OCI-LY3 (cell line): ENCODE results near the gene CUL9.

ENCODE experiments used
- H2AFZ ChIP-seq: fragments of 200-600, 300-600 bp; shearing (Covaris generic); 2 replicates; pipeline ENCODE4 v1.6.0; 2014; ENCODE audit warnings: antibody characterized with exemption, low read depth, low read length
- H3K27ac ChIP-seq: fragments of 200-600, 300-600 bp; sonication (generic); 2 replicates; pipeline ENCODE4 v1.5.1; 2014; ENCODE audit warnings: mild to moderate bottlenecking, low read length, moderate library complexity, mixed read lengths
- H3K27me3 ChIP-seq: fragments of 200-600, 300-600 bp; sonication (generic); 2 replicates; pipeline ENCODE4 v1.6.1; 2014; ENCODE audit warnings: low read depth, low read length, mixed read lengths
- H3K36me3 ChIP-seq: fragments of 200-600, 300-600 bp; sonication (generic); replicated peaks from 2 replicates; pipeline ENCODE3; 2014; ENCODE audit warnings: low read depth, low read length, mixed read lengths
- H3K4me1 ChIP-seq: fragments of 300-600, 200-600 bp; sonication (generic); 2 replicates; pipeline ENCODE4 v1.6.1; 2014; ENCODE audit warnings: low read length, mixed read lengths
- H3K4me2 ChIP-seq: fragments of 200-600, 300-600 bp; sonication (generic); 2 replicates; pipeline ENCODE4 v1.6.1; 2014; ENCODE audit warnings: low read length, mixed read lengths
- H3K4me3 ChIP-seq: fragments of 300-600, 200-600 bp; sonication (generic); 2 replicates; pipeline ENCODE4 v1.5.1; 2014; ENCODE audit warnings: antibody characterized with exemption, mild to moderate bottlenecking, low read length, moderate library complexity
- H3K79me2 ChIP-seq: fragments of 300-600, 200-600 bp; shearing (Covaris generic); 2 replicates; pipeline ENCODE4 v1.6.1; 2014; ENCODE audit warnings: mild to moderate bottlenecking, low read length, mixed read lengths
- H3K9ac ChIP-seq: fragments of 300-600, 200-600 bp; shearing (Covaris generic); 2 replicates; pipeline ENCODE4 v1.6.0; 2014; ENCODE audit warnings: mild to moderate bottlenecking, low read length, moderate library complexity
- H3K9me3 ChIP-seq: fragments of 200-600, 300-600 bp; shearing (Covaris generic); 2 replicates; pipeline ENCODE4 v1.6.1; 2014; ENCODE audit warnings: low read length, mixed read lengths; ENCODE audit not compliant: insufficient read depth
- H4K20me1 ChIP-seq: fragments of 200-600, 300-600 bp; sonication (generic); 2 replicates; pipeline ENCODE4 v1.6.1; 2016; ENCODE audit warnings: low read length, mixed read lengths; ENCODE audit not compliant: insufficient read depth
- EZH2phosphoT487 ChIP-seq: fragments of 200-600 bp; shearing (Covaris generic); IDR thresholded peaks from 2 replicates; pipeline ENCODE4 v1.6.1; 2018; ENCODE audit warnings: antibody characterized with exemption, mixed run types, low read depth
- TF ChIP-seq, protein P1 (sequence below): fragments of 200-600, 300-600 bp; sonication (generic); IDR thresholded peaks from 2 replicates; pipeline ENCODE4 v1.5.1; 2014; ENCODE audit warnings: antibody characterized with exemption, low read length, low read depth

The CUL9 gene

DNA sequence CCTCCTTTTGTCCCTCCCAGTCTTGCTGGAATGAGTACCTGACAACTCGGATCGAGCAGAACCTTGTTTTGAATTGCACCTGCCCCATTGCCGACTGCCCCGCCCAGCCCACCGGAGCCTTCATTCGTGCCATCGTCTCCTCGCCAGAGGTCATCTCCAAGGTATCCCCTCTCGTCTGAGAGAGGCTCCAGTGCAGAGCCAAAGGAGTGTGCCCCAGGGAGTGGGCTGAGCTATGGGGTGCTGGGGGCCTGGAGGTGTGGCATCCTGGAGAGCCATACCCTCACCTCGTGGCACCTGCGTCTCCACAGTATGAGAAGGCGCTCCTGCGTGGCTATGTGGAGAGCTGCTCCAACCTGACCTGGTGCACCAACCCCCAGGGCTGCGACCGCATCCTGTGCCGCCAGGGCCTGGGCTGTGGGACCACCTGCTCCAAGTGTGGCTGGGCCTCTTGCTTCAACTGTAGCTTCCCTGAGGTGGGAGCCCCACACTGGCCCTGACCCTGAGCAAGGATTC lies 38.5 kb downstream of the CUL9 start:
- no peak overlapping the region for H3K9ac ChIP-seq
- TF ChIP-seq EZH2phosphoT487, result no peak
- TF ChIP-seq, protein P1, sequence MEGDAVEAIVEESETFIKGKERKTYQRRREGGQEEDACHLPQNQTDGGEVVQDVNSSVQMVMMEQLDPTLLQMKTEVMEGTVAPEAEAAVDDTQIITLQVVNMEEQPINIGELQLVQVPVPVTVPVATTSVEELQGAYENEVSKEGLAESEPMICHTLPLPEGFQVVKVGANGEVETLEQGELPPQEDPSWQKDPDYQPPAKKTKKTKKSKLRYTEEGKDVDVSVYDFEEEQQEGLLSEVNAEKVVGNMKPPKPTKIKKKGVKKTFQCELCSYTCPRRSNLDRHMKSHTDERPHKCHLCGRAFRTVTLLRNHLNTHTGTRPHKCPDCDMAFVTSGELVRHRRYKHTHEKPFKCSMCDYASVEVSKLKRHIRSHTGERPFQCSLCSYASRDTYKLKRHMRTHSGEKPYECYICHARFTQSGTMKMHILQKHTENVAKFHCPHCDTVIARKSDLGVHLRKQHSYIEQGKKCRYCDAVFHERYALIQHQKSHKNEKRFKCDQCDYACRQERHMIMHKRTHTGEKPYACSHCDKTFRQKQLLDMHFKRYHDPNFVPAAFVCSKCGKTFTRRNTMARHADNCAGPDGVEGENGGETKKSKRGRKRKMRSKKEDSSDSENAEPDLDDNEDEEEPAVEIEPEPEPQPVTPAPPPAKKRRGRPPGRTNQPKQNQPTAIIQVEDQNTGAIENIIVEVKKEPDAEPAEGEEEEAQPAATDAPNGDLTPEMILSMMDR, result no peak
- no peak overlapping the region for H3K27ac ChIP-seq

DNA sequence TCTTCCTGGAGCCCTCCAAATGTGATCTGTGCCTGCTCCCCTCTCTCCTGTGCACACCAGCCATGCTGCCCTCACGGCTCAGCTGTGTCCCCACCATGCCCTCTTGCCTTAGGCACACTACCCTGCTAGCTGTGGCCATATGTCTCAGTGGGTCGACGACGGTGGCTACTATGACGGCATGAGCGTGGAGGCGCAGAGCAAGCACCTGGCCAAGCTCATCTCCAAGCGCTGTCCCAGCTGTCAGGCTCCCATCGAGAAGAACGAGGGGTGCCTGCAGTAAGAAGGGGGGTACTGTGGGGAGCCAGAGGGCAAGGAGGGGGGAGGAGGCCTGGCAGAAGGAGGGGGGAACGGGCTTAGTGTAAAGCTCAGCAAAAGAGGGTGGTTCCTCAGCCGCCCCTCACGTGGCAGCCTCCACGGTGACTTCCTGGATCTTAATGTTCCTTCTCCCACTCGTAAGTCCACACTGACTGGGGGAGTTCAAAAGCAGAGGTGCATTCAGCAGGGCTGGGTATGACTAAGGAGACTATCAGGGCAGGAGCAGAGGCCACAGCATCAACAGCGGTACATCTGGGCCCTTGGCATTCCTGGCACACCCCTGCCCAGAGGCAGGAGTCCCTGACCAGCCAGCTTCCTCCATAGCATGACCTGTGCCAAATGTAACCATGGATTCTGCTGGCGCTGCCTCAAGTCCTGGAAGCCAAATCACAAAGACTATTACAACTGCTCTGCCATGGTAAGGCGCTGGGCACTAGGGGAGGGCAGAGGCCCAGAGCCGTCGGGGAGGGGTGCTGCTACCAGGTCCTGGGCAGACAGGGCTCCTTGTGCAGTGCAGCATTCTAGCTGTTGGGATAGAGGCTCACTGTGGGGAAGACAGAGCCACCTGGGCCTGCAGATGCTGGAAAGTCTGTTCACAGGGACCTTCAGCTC lies 39.3 kb downstream of the CUL9 start:
- Histone ChIP-seq H2AFZ (no peak overlapping the region), H3K36me3 (peaks cover 59% of the 10 kb centered on the region), H3K9me3 (no peaks in the 10 kb centered on the region), H3K4me2 (no peak overlapping the region), H3K27ac (no peak overlapping the region), H4K20me1 (no peaks in the 10 kb centered on the region), H3K4me1 (peaks cover 26% of the 10 kb centered on the region), H3K4me3 (no peak overlapping the region), H3K9ac (no peak overlapping the region), H3K79me2 (peaks cover 19% of the 10 kb centered on the region), H3K27me3 (no peaks in the 10 kb centered on the region)
- no peak for TF ChIP-seq EZH2phosphoT487
- TF ChIP-seq, protein P1, result no peak

More for the DNA sequence above, 38.5 kb downstream of the CUL9 start:
- Histone ChIP-seq H3K36me3 (peaks cover 51% of the 10 kb centered on the region), H4K20me1 (no peaks in the 10 kb centered on the region), H2AFZ (no peak overlapping the region), H3K79me2 (peaks cover 11% of the 10 kb centered on the region), H3K4me3 (no peak overlapping the region), H3K9me3 (no peaks in the 10 kb centered on the region), H3K27me3 (no peaks in the 10 kb centered on the region), H3K4me1 (peaks cover 24% of the 10 kb centered on the region), H3K4me2 (no peak overlapping the region)

DNA sequence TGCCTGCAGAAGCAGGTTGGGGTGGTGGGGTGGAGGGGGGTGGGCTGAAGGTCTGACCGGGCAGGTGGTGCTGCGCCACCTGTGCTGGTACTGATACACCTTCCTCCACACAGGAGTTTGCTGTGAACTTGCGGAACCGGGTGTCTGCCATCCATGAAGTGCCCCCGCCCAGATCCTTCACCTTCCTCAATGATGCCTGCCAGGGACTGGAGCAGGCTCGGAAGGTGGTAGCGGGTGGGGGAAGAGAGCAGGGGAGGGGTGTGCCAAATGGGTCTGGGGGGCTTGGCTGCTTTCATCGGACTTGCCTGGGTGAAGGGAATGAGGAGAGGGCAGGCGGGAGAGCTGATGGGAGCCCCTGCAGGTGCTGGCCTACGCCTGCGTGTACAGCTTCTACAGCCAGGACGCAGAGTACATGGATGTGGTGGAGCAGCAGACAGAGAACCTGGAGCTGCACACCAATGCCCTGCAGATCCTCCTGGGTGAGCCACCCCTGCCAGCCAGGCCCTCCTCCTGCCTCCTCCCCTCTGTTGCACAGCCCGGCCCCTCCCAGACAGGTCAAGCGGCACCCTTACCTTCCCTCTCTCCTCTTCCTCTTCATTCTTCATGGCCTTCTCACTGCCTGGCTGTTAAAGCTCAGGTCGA lies 40.5 kb downstream of the CUL9 start:
- Histone ChIP-seq H3K4me2 (no peak overlapping the region), H3K9me3 (no peaks in the 10 kb centered on the region), H3K9ac (no peak overlapping the region), H3K79me2 (peaks cover 29% of the 10 kb centered on the region), H4K20me1 (no peaks in the 10 kb centered on the region), H3K4me3 (no peak overlapping the region), H2AFZ (no peak overlapping the region), H3K27ac (no peak overlapping the region), H3K27me3 (no peaks in the 10 kb centered on the region), H3K4me1 (peaks cover 26% of the 10 kb centered on the region), H3K36me3 (peaks cover 57% of the 10 kb centered on the region)
- TF ChIP-seq, protein P1, result no peak

DNA sequence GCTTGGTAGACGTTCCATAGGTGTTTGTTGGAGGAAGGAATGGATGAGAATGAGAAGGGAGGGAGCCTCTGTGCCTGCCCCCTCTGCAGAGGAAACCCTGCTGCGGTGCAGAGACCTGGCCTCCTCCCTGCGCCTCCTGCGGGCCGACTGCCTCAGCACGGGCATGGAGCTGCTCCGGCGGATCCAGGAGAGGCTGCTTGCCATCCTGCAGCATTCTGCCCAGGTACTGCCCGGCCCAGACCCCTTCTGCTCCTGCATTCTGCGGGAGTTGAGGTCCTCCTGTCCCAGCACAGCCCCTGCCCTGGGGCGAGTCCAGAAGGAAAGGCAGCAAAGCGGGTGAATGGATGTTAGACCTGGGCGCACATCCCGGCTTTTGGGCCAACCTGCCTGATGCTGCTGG lies 41.2 kb downstream of the CUL9 start:
- no peak overlapping the region for H3K4me3 ChIP-seq
- 0 out of 2 replicates have a peak overlapping the region, but pooled peaks have one; percentile 79 for H3K4me2 ChIP-seq
- H3K9me3 ChIP-seq, result no peaks in the 10 kb centered on the region
- H3K79me2 ChIP-seq, result peaks cover 35% of the 10 kb centered on the region
- H3K36me3 ChIP-seq, result peaks cover 61% of the 10 kb centered on the region
- H3K27me3 ChIP-seq, result no peaks in the 10 kb centered on the region
- no peak overlapping the region for H3K27ac ChIP-seq
- TF ChIP-seq, protein P1, result no peak
- no peak for TF ChIP-seq EZH2phosphoT487
- H3K4me1 ChIP-seq, result peaks cover 29% of the 10 kb centered on the region
- no peaks in the 10 kb centered on the region for H4K20me1 ChIP-seq
- H3K9ac ChIP-seq, result no peak overlapping the region
- H2AFZ ChIP-seq, result no peak overlapping the region
